C1 segment of cervical spinal cord (tissue), 14 donors: Measurements from ENCODE around the gene CYP24A1.

Experiments used
- DNase-seq, 14 donors: peaks; one replicate each; lab custom pipeline; 2025; lab: John Stamatoyannopoulos, UW

The CYP24A1 gene

DNA sequence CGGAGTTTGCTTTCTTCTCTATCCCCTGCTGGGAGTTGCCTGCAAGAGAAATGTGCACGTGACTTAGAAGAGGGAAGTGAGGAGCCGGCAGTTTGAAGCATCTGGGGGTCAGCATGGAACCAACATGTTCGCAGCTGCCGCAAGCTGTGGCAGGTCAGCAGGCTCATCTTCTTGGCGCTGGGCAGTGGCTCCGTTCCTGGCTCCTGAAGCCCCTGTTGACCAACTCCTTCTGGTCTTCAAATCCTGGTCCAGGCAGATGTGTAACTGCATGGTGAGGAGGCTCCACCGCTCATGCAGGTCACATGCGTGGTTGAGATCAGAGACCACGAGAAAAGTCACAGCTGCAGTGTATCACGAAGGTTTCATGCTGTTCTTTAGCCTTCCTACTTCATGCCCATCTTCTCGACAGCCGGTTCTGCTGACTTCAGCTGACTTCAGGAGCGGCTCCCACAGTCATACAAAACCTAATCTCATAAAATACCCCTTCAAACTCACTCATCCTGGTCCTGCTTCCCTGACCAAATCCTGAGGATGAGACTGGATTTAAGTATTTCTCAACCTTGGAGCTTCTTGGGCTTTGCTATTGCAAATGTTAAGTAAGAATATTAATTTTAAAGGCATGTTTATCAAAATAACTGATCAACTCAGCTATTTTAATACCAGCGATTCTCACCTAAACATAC, 58.5 kb downstream of the CYP24A1 start:
- no peak for DNase-seq

DNA sequence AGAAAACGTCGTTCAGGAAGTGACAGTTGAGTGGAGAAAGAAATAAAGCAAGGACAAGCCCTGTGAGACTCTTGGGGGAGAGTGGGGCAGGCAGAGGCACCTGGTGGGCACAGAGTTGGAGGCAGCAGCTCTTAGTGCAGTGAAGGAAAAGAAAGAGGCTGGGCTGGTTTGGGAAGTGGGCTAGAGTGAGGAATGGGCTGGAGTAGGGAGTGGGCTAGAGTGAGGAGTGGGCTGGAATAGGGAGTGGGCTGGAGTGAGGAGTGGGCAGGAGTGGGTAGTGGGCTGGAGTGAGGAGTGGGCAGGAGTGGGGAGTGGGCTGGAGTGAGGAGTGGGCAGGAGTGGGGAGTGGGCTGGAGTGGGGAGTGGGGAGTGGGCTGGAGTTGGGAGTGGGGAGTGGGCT, 59.7 kb downstream of the CYP24A1 start:
- no peak for DNase-seq

DNA sequence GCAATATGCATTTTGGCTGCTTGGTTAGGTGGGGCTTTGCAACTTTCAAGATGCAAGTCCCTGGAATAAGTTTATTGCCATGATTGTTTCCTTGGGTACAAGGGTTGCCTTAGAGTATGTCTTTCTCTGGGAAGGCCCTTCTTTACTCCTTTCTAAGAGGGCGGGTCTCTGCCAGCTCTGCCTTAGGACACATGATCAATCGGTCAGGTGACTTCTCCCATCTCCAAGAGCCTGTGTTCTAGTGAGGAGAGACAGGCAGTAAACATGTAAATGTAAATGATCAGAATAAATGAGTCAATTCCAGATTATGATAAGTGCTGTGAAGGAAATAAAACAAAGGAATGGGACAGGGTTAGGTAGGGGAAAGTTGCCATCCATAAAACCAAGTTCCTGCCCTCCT, 60.2 kb downstream of the CYP24A1 start:
- no peak for DNase-seq

DNA sequence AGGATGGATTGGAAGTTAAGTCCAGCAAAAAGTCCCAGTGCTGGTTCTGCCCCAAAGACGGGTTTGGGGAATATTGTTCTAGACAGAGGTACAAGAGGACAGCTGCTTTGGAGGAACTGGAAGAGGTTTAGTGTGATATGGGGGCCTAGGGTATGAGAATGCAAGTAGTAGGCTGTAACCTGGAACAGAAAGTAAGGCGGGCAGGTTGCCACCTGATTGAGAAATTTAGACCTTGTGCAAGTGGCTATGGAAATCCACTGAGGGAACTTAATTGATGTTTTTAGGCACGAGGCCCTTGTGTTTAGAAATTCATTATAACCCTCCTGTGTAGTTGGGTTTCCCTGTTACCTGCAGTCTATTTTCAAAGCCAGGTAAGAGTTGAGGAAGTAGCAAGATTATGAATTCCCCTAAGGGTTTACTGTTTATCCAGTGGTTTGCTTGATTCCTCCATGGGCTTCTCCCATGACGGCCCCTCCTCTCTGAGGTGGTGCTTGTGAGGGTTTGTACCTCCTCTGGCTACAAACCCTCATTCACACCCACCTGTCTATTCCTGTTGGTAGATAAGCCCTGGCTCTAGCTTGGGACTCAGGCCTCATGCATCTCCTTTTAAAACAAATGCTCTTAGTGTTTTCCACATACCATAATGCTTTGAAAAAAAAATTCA, 61.4 kb downstream of the CYP24A1 start:
- no peak for DNase-seq

- DNase-seq, result no peak
Measured at GRCh38 chr20:54111460-54111859, 62.3 kb downstream of the CYP24A1 start.

- DNase-seq, result no peak
Measured at GRCh38 chr20:54110457-54110856, 63.3 kb downstream of the CYP24A1 start.

GRCh38 chr20:54110041-54110440, 63.7 kb downstream of the CYP24A1 start:
- no peak for DNase-seq

GRCh38 chr20:54108817-54109216, 65.0 kb downstream of the CYP24A1 start:
- no peak for DNase-seq

GRCh38 chr20:54108326-54108642, 65.5 kb downstream of the CYP24A1 start:
- no peak for DNase-seq

DNA sequence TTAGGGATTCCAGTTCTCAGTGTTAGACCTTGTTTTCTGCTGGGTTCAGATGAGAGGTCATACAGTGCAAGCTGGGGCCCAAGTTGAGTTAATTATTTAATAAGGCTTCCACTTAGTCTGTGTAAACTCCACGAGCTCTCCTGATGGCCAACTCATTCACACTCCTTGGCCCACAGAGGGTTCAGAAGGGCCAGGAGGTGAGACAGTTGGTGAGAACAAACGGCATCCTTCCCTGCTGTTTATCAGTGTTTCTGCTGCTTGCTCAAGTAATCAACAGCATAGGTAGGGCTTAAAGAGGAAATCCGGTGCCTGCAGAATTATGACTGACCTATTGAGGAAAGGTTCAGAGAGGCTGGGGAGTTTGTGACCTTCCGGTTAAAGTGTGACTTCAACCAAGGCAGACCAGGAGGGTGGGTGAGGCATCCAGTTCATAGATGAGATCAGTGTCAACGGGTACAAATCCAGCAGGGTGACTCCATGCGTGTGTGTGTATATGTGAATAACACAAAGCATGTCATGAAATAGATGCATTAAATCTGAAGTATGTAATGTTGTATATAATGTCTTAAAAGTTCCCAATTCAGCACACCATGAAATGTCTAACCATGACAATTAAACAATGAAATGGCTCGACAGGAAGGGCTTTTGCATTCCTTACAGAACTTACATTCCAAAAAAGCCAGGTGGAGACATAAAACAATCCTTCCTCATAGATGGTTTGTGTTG, 66.0 kb downstream of the CYP24A1 start:
- no peak for DNase-seq

DNA sequence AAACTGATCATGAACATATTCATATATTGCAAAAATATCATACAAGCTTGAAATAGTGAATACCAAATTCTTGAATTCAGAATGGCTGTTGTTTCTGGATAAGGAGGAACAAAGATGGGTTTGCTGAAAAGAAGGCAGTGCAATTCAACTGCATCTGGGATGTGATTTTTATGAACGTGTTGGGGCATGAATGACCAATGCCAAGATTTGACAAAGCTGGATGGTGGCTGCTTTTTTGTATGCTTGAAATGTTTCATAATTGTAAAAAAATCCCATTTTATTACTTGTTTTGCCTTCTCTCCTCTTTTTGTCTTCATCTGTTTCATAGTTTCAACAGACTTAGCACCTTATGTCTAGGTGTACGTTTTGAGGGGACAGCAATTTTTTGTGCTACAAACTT, 66.6 kb downstream of the CYP24A1 start:
- no peak for DNase-seq

- DNase-seq, result no peak
Measured at GRCh38 chr20:54106162-54106561, 67.6 kb downstream of the CYP24A1 start.

DNA sequence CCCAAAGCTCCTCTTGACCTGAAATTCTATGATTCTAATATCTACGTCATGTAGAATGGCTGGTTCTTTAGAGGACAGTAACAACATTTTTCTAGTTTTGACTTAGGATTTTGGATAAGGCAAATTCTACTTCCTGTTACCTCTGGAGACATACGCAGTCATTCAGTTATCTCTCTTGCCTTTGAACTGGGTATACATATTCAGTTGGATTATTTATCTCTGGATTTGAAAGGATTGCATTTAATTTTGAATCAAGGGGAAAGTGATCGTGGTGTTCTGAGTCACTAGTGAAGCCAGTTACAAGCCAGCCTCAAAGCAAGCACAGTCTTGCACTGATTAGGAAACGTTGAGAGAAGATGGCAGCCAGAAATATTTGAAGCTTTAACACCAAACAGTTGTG, 68.1 kb downstream of the CYP24A1 start:
- no peak for DNase-seq

- no peak for DNase-seq
Measured at GRCh38 chr20:54104781-54105180, 69.0 kb downstream of the CYP24A1 start.

GRCh38 chr20:54103762-54104600, 69.8 kb downstream of the CYP24A1 start:
- DNase-seq, result no peak
